HG02571 (cell line): ENCODE measurements around the gene RPS6KA2.

Source experiments
- ATAC-seq: cut with Tn5 transposase; IDR thresholded peaks from one replicate; pipeline ENCODE4 v1.9.1; 2021; ENCODE audit warnings: mild to moderate bottlenecking, moderate library complexity; ENCODE audit not compliant: unreplicated experiment

RPS6KA2 gene

GRCh38 chr6:166579237-166579850, 47.7 kb downstream of the RPS6KA2 start:
- no peak for ATAC-seq

GRCh38 chr6:166578536-166579236, 48.4 kb downstream of the RPS6KA2 start:
- ATAC-seq, result no peak

GRCh38 chr6:166575205-166575604, 51.8 kb downstream of the RPS6KA2 start:
- no peak for ATAC-seq

GRCh38 chr6:166573511-166574216, 53.4 kb downstream of the RPS6KA2 start:
- ATAC-seq, result no peak

GRCh38 chr6:166572370-166573261, 54.4 kb downstream of the RPS6KA2 start:
- no peak for ATAC-seq

GRCh38 chr6:166570929-166571713, 55.9 kb downstream of the RPS6KA2 start:
- ATAC-seq, result no peak

GRCh38 chr6:166569206-166569605, 57.8 kb downstream of the RPS6KA2 start:
- no peak for ATAC-seq

GRCh38 chr6:166567813-166568212, 59.2 kb downstream of the RPS6KA2 start:
- no peak for ATAC-seq

GRCh38 chr6:166567107-166567506, 59.9 kb downstream of the RPS6KA2 start:
- no peak for ATAC-seq

- no peak for ATAC-seq
These were observed 60.7 kb downstream of the RPS6KA2 start for GRCh38 chr6:166566026-166567011.

GRCh38 chr6:166565084-166565967, 61.7 kb downstream of the RPS6KA2 start:
- no peak for ATAC-seq

GRCh38 chr6:166563805-166564204, 63.2 kb downstream of the RPS6KA2 start:
- ATAC-seq, result no peak

GRCh38 chr6:166563200-166563599, 63.9 kb downstream of the RPS6KA2 start:
- ATAC-seq, result no peak

- no peak for ATAC-seq
These were observed 64.3 kb downstream of the RPS6KA2 start for GRCh38 chr6:166562726-166563125.

- ATAC-seq, result no peak
These were observed 65.2 kb downstream of the RPS6KA2 start for GRCh38 chr6:166561771-166562359.

- no peak for ATAC-seq
These were observed 66.8 kb downstream of the RPS6KA2 start for GRCh38 chr6:166560222-166560621.

GRCh38 chr6:166559662-166560061, 67.4 kb downstream of the RPS6KA2 start:
- ATAC-seq, result no peak

GRCh38 chr6:166559211-166559610, 67.8 kb downstream of the RPS6KA2 start:
- ATAC-seq, result no peak
